HepG2 (cell line): Measurements from ENCODE around the gene VAV2. TPM values are rescaled to one million over a fixed set of nuclear protein-coding genes. Genes with fewer than 3 reads are reported as not detected.

ENCODE experiments used
- ARNT2 ChIP-seq: sonication (generic); formaldehyde crosslinking; IDR thresholded peaks from 2 replicates; pipeline ENCODE4 v1.8.0; 2022; ENCODE audit warnings: mild to moderate bottlenecking, low read depth, missing genetic modification reagents, moderate library complexity
- ETV6 ChIP-seq: sonication (generic); formaldehyde crosslinking; conservative IDR thresholded peaks from 2 replicates; pipeline ENCODE4 v1.4.0; 2020; ENCODE audit warnings: missing genetic modification reagents
- FOSL2 ChIP-seq: sonication (generic); formaldehyde crosslinking; IDR thresholded peaks from 2 replicates; pipeline ENCODE4 v1.4.0; 2020; ENCODE audit warnings: missing genetic modification reagents
- FOXO1 ChIP-seq: sonication (generic); formaldehyde crosslinking; IDR thresholded peaks from 2 replicates; pipeline ENCODE4 v1.4.0; 2020; ENCODE audit warnings: missing genetic modification reagents
- IRF9 ChIP-seq: sonication (generic); formaldehyde crosslinking; IDR thresholded peaks from 2 replicates; pipeline ENCODE4 v1.8.0; 2022; ENCODE audit warnings: missing genetic modification reagents, mild to moderate bottlenecking, borderline replicate concordance
- KDM4B ChIP-seq: sonication (generic); formaldehyde crosslinking; IDR thresholded peaks from 2 replicates; pipeline ENCODE4 v1.4.0; 2020; ENCODE audit warnings: missing genetic modification reagents
- KDM6A ChIP-seq: IDR thresholded peaks from 2 replicates; pipeline ENCODE4 v1.6.1; 2016; ENCODE audit warnings: low read depth
- NR3C1 ChIP-seq: sonication (generic); formaldehyde crosslinking; IDR thresholded peaks from 2 replicates; pipeline ENCODE4 v1.4.0; 2020; ENCODE audit warnings: missing genetic modification reagents
- REPIN1 ChIP-seq: sonication (generic); formaldehyde crosslinking; IDR thresholded peaks from 2 replicates; pipeline ENCODE4 v1.8.0; 2022; ENCODE audit warnings: missing genetic modification reagents, low read depth, mild to moderate bottlenecking, borderline replicate concordance
- RORA ChIP-seq: sonication (generic); formaldehyde crosslinking; IDR thresholded peaks from 2 replicates; pipeline ENCODE4 v1.5.0; 2020; ENCODE audit warnings: mild to moderate bottlenecking, missing genetic modification reagents, moderate library complexity
- TARDBP ChIP-seq: sonication (generic); formaldehyde crosslinking; IDR thresholded peaks from 2 replicates; pipeline ENCODE4 v1.8.0; 2022; ENCODE audit warnings: mild to moderate bottlenecking, missing genetic modification reagents
- TFDP2 ChIP-seq: sonication (generic); formaldehyde crosslinking; IDR thresholded peaks from 2 replicates; pipeline ENCODE4 v1.4.0; 2020; ENCODE audit warnings: missing genetic modification reagents
- ZBTB38 ChIP-seq: sonication (generic); formaldehyde crosslinking; IDR thresholded peaks from 2 replicates; pipeline ENCODE4 v1.5.1; 2020; ENCODE audit warnings: mild to moderate bottlenecking, missing genetic modification reagents
- ZHX2 ChIP-seq, 2 experiments: sonication (generic) in 1 of 2; formaldehyde crosslinking in 1 of 2; IDR thresholded peaks; 2 replicates each; pipeline versions ENCODE4 v1.6.1 to v1.9.0; 2014 to 2022; ENCODE audit warnings: antibody characterized with exemption in 1 of 2, borderline replicate concordance in 1 of 2, inconsistent platforms in 1 of 2, low read depth in 1 of 2, missing genetic modification reagents in 1 of 2
- ZIK1 ChIP-seq: sonication (generic); formaldehyde crosslinking; IDR thresholded peaks from 2 replicates; pipeline ENCODE4 v1.5.0; 2020; ENCODE audit warnings: mild to moderate bottlenecking, low read depth, missing genetic modification reagents, borderline replicate concordance
- ZKSCAN5 ChIP-seq: sonication (generic); formaldehyde crosslinking; IDR thresholded peaks from 2 replicates; pipeline ENCODE4 v1.5.1; 2020; ENCODE audit warnings: mild to moderate bottlenecking, missing genetic modification reagents
- ZNF468 ChIP-seq: sonication (generic); formaldehyde crosslinking; IDR thresholded peaks from 2 replicates; pipeline ENCODE4 v1.8.0; 2022; ENCODE audit warnings: mild to moderate bottlenecking, moderate library complexity, missing genetic modification reagents
- ZNF713 ChIP-seq: sonication (generic); formaldehyde crosslinking; IDR thresholded peaks from 2 replicates; pipeline ENCODE4 v1.4.0; 2020; ENCODE audit warnings: mild to moderate bottlenecking, missing genetic modification reagents
- ZNF878 ChIP-seq: sonication (generic); formaldehyde crosslinking; IDR thresholded peaks from 2 replicates; pipeline ENCODE4 v1.8.1; 2023; ENCODE audit warnings: mild to moderate bottlenecking, missing genetic modification reagents, moderate library complexity
- polyA plus RNA-seq, 8 experiments: library from polyadenylated mRNA; depleted of rRNA in 3 of 8; stranded (reverse) in 7 of 8; unstranded in 1 of 8; fragments of >200 nt; fragmentation: Illumina TruSeq in 4 of 8; extraction: Trizol in 4 of 8; gene quantifications; 2 replicates each; pipeline versions ENCODE4 v1.2.1 to v1.2.3, GENCODE V29; 2011 to 2016; ENCODE audit warnings: low read depth in 4 of 8, missing spikeins in 1 of 8, mixed read lengths in 1 of 8; ENCODE audit not compliant: insufficient read depth in 1 of 8
- total RNA-seq, 5 experiments: library from RNA; depleted of rRNA; stranded (reverse); fragments of >200 nt; fragmentation: Illumina TruSeq; extraction: Trizol; gene quantifications; 2 replicates each; pipeline ENCODE4 v1.2.3, GENCODE V29; 2016; ENCODE audit warnings: low read depth in 1 of 5

VAV2 gene
- total and polyA plus RNA-seq, 2 of the 13 experiments (the other 11 are each of a cell fraction or from before 2014, with no cell fraction given), result 22.5 to 22.9 TPM

- TF ChIP-seq REPIN1 (CRISPR knock-in tag), result peak; percentile 50; the same call in 1 of the 2 replicates
- peak; percentile 52; the same call in 1 of the 2 replicates for TF ChIP-seq FOXO1 (CRISPR knock-in tag)
- peak; percentile 73; the same call in 1 of the 2 replicates for TF ChIP-seq ZNF878 (CRISPR knock-in tag)
- TF ChIP-seq FOSL2 (CRISPR knock-in tag), result peak; percentile 67
- TF ChIP-seq RORA, result no peak
- TF ChIP-seq ZNF468 (CRISPR knock-in tag), result no peak
- TF ChIP-seq NR3C1 (CRISPR knock-in tag), result no peak
- TF ChIP-seq ZKSCAN5 (CRISPR knock-in tag), result no peak
- TF ChIP-seq ZIK1 (CRISPR knock-in tag), result no peak
- TF ChIP-seq ARNT2 (CRISPR knock-in tag), result no peak
- TF ChIP-seq KDM6A (CRISPR knock-in tag), result peak; percentile 78
- peak; percentile 22; the same call in 1 of the 2 replicates for TF ChIP-seq TFDP2 (CRISPR knock-in tag)
- TF ChIP-seq IRF9 (CRISPR knock-in tag), result no peak
- TF ChIP-seq ETV6 (CRISPR knock-in tag), result 0 out of 2 replicates have a peak, but pooled peaks have one; percentile 5
- TF ChIP-seq ZNF713 (CRISPR knock-in tag), result no peak
- TF ChIP-seq TARDBP, result peak; percentile 86
- no peak for TF ChIP-seq ZBTB38
- peak; percentile 48; the same call in 1 of the 2 replicates for TF ChIP-seq KDM4B (CRISPR knock-in tag)
- no peak for TF ChIP-seq ZHX2 (IDR thresholded peaks at IDR 0.05; ENCODE audit: low read depth)
- TF ChIP-seq ZHX2 (CRISPR knock-in tag; IDR thresholded peaks at IDR 0.05; ENCODE audit: borderline replicate concordance), result no peak
Measured at GRCh38 chr9:133978226-133978898, 13.8 kb downstream of the VAV2 start (continued).
